M059J (cell line): Measurements from ENCODE around the gene TRIOBP. TPM values are rescaled to one million over a fixed set of nuclear protein-coding genes. Genes with fewer than 3 reads are reported as not detected.

Experiments
- DNase-seq: peaks from one replicate; pipeline ENCODE4 v3.0.0-alpha.2; 2012; ENCODE audit warnings: low read depth
- total RNA-seq: library from RNA; depleted of rRNA; stranded (reverse); fragments of >200 nt; shearing (Covaris generic); gene quantifications from 2 replicates; pipeline ENCODE4 v1.2.3, GENCODE V29; 2014; rRNA removed

The TRIOBP gene
- total RNA-seq, 1 experiment from 2014 or later = 68.1 TPM

DNA sequence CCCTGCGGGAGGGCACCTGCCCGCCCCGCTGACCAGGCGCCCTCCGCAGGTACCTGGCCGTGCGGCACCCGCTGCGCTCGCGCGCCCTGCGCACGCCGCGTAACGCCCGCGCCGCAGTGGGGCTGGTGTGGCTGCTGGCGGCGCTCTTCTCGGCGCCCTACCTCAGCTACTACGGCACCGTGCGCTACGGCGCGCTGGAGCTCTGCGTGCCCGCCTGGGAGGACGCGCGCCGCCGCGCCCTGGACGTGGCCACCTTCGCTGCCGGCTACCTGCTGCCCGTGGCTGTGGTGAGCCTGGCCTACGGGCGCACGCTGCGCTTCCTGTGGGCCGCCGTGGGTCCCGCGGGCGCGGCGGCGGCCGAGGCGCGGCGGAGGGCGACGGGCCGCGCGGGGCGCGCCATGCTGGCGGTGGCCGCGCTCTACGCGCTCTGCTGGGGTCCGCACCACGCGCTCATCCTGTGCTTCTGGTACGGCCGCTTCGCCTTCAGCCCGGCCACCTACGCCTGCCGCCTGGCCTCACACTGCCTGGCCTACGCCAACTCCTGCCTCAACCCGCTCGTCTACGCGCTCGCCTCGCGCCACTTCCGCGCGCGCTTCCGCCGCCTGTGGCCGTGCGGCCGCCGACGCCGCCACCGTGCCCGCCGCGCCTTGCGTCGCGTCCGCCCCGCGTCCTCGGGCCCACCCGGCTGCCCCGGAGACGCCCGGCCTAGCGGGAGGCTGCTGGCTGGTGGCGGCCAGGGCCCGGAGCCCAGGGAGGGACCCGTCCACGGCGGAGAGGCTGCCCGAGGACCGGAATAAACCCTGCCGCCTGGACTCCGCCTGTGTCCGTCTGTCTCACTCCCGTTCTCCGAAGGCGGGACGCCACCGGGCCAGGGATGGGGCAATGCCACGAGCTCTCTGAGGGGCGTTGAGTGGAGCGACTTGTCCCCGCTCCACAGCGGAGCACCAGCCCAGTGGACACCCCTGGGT is 128.1 kb downstream of the TRIOBP start:
- no peak for DNase-seq

Other genes starting within 250 kb of the TRIOBP start
- 0.07 TPM in 1 of 2 replicates, not detected in the other for gene MFNG, start 210.7 kb upstream of the TRIOBP start, total RNA-seq
- 8.3 and 10.6 TPM in 2 replicates for gene CARD10, start 177.6 kb upstream of the TRIOBP start, total RNA-seq
- gene CDC42EP1, start 136.6 kb upstream of the TRIOBP start, total RNA-seq = 44.3 and 51.7 TPM in 2 replicates
- not detected in 2 replicates for gene LGALS2, start 117.0 kb upstream of the TRIOBP start, total RNA-seq
- gene GGA1, start 88.2 kb upstream of the TRIOBP start, total RNA-seq = 11.7 and 21.8 TPM in 2 replicates
- 0.86 and 1.5 TPM in 2 replicates for gene SH3BP1, start 57.4 kb upstream of the TRIOBP start, total RNA-seq
- gene PDXP, start 38.3 kb upstream of the TRIOBP start, total RNA-seq = 29.8 and 32.6 TPM in 2 replicates
- 2,501 and 2,563 TPM in 2 replicates for gene LGALS1, start 21.4 kb upstream of the TRIOBP start, total RNA-seq
- gene NOL12, start 10.7 kb upstream of the TRIOBP start, total RNA-seq = 20.6 and 25.9 TPM in 2 replicates
- gene GCAT, start 110.9 kb downstream of the TRIOBP start, total RNA-seq = 18.3 and 26.4 TPM in 2 replicates
- not detected in 2 replicates for gene GALR3, start 126.3 kb downstream of the TRIOBP start, total RNA-seq
- 17.0 and 20.6 TPM in 2 replicates for gene ANKRD54, start 147.3 kb downstream of the TRIOBP start, total RNA-seq
- 136 and 156 TPM in 2 replicates for gene EIF3L, start 152.4 kb downstream of the TRIOBP start, total RNA-seq
- gene MICALL1, start 209.2 kb downstream of the TRIOBP start, total RNA-seq = 7.1 and 13.7 TPM in 2 replicates